PC-3 (cell line): ENCODE results near the gene RSBN1L. TPM values are rescaled to one million over a fixed set of nuclear protein-coding genes. Genes with fewer than 3 reads are reported as not detected.
A peak's percentile ranks its signal among the peaks of the same experiment; 100 is the strongest.
"Not testable (repeated sequence)": the region's sequence is repeated elsewhere in the genome, so short reads cannot be mapped to it uniquely, and the experiment has no call there.

Source experiments
- ATAC-seq: fragments of 200-7000 bp; cut with Tn5 transposase; 2 replicates; pipeline ENCODE4 v1.9.1; 2020; ENCODE audit warnings: mild to moderate bottlenecking, moderate library complexity
- BruUV-seq: library from RNA; stranded (reverse); fragments of 400-500 nt; replicated peaks from 2 replicates; lab custom pipeline; 2021; lab: Mats Ljungman, UMichigan
- CTCF ChIA-PET: fragments of 300-600 bp; sonication (Branson Sonifier 250); formaldehyde crosslinking; loops from one replicate; lab custom pipeline; 2022; ENCODE audit warnings: antibody characterized with exemption; lab: Charles Lee
- POLR2A ChIA-PET: fragments of 300-600 bp; sonication (Branson Sonifier 250); formaldehyde crosslinking; loops from one replicate; lab custom pipeline; 2022; ENCODE audit warnings: antibody characterized with exemption; ENCODE audit not compliant: unreplicated experiment; lab: Charles Lee
- DNase-seq: peaks from one replicate; pipeline ENCODE4 v3.0.0-alpha.2; 2015
- H2AFZ ChIP-seq: fragments of 300-600 bp; sonication (generic); 2 replicates; pipeline ENCODE4 v1.6.0; 2016; ENCODE audit warnings: antibody characterized with exemption, low read length
- H3F3A ChIP-seq: fragments of 300-600 bp; sonication (generic); one replicate; pipeline ENCODE4 v1.6.0; 2017; ENCODE audit warnings: antibody characterized with exemption, low read length, control low read depth, mild to moderate bottlenecking; ENCODE audit not compliant: unreplicated experiment
- H3K27ac ChIP-seq: fragments of 300-600 bp; sonication (generic); 2 replicates; pipeline ENCODE4 v1.5.1; 2016; ENCODE audit warnings: mild to moderate bottlenecking, low read length
- H3K27me3 ChIP-seq: fragments of 300-600 bp; sonication (generic); 2 replicates; pipeline ENCODE4 v1.6.1; 2016; ENCODE audit warnings: low read length, mixed read lengths
- H3K36me3 ChIP-seq: fragments of 300-600 bp; sonication (generic); 2 replicates; pipeline ENCODE4 v1.6.1; 2016; ENCODE audit warnings: low read depth, mixed run types, low read length, mixed read lengths
- H3K4me1 ChIP-seq: fragments of 300-600 bp; sonication (generic); 2 replicates; pipeline ENCODE4 v1.5.1; 2016; ENCODE audit warnings: low read length; ENCODE audit not compliant: insufficient read depth
- H3K4me2 ChIP-seq: fragments of 300-600 bp; sonication (generic); 2 replicates; pipeline ENCODE4 v1.6.0; 2016; ENCODE audit warnings: low read length
- H3K4me3 ChIP-seq: fragments of 300-600 bp; sonication (generic); 2 replicates; pipeline ENCODE4 v1.5.1; 2016; ENCODE audit warnings: mild to moderate bottlenecking, low read length, mixed read lengths
- H3K79me2 ChIP-seq: fragments of 300-600 bp; sonication (generic); 2 replicates; pipeline ENCODE4 v1.6.1; 2017; ENCODE audit warnings: low read length, mixed read lengths
- H3K9ac ChIP-seq: fragments of 300-600 bp; sonication (generic); 2 replicates; pipeline ENCODE4 v1.6.0; 2016; ENCODE audit warnings: mild to moderate bottlenecking, low read length
- H3K9me2 ChIP-seq: fragments of 300-600 bp; sonication (generic); replicated peaks from 2 replicates; pipeline ENCODE4 v1.6.1; 2016; ENCODE audit warnings: mixed run types, low read length, mixed read lengths
- H3K9me3 ChIP-seq: fragments of 300-600 bp; sonication (generic); 2 replicates; pipeline ENCODE4 v1.6.1; 2016; ENCODE audit warnings: low read length, mixed read lengths
- H4K20me1 ChIP-seq: fragments of 300-600 bp; sonication (generic); 2 replicates; pipeline ENCODE4 v1.6.1; 2016; ENCODE audit warnings: low read length, mixed read lengths
- EZH2 ChIP-seq: fragments of 300-600 bp; sonication (generic); IDR thresholded peaks from one replicate; pipeline ENCODE4 v1.6.1; 2017; ENCODE audit warnings: antibody characterized with exemption, mild to moderate bottlenecking, low read length; ENCODE audit not compliant: unreplicated experiment
- EZH2phosphoT487 ChIP-seq: fragments of 300-600 bp; sonication (generic); IDR thresholded peaks from 2 replicates; pipeline ENCODE4 v1.6.1; 2018; ENCODE audit warnings: mild to moderate bottlenecking, antibody characterized with exemption, low read length, borderline replicate concordance
- intact Hi-C: fragments of 100-400 bp; cut with micrococcal nuclease; formaldehyde crosslinking; loops from 2 replicates; pipeline ENCODE4 v1.9.0; 2023
- total RNA-seq: library from RNA; depleted of rRNA; stranded (reverse); fragments of >200 nt; gene quantifications from 2 replicates; pipeline ENCODE4 v1.2.3, GENCODE V29; 2014
- TF ChIP-seq, protein P1 (sequence below): fragments of 300-600 bp; sonication (generic); conservative IDR thresholded peaks from 2 replicates; pipeline ENCODE4 v1.5.1; 2017; ENCODE audit warnings: antibody characterized with exemption, low read depth, mild to moderate bottlenecking, low read length

RSBN1L gene
- total RNA-seq, 1 experiment from 2014 or later: 6.9 TPM

DNA sequence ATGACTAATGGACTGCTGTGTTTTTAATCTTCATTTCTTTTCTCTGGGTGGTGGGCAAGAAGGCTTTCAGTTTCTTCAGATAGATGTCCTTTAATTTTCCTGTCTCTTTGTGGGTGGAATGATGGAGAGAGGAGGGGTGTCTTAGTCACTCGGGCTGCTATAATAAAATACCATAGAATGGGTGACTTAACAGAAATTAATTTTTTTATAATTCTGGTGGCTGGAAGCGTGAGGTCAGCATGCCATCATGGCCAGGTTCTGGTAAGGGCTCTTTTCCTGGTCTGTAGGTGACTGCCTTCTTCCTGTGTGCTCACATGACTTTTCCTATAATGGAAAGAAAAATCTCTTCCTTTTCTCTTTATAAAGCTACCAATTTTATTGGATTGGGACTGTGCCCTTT lies 6.3 kb downstream of the RSBN1L start:
- no peak overlapping the region for H3K4me2 ChIP-seq

DNA sequence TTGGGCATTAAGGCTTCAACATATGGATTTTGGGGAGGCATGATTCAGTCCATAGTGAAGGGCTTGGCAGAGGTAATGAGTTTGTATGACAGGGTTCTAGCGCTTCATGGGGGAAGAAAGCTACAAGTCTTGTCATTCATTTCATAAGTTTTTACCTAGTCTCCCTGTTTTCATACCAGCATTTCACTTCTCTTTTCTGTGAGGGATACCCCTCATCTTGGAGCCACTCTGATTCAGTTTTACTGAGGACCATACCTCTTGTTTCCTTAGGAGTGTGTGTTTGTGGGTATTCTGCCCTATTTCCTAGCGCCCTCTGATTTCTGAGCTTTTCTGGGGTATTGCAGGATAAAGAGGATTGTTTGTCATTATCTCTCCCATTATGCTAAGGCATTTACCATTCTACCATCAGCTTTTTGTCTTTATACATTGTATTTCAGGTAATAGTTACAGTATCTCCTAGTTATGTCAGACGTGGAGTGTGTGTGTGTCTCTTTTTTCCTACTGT lies 6.8 kb downstream of the RSBN1L start:
- Histone ChIP-seq H3K9me3 (no peaks in the 10 kb centered on the region), H3K4me1 (peaks cover 24% of the 10 kb centered on the region), H3K36me3 (no peaks in the 10 kb centered on the region), H3K4me2 (no peak overlapping the region), H3K4me3 (no peak overlapping the region), H3K27ac (no peak overlapping the region), H3F3A (no peaks in the 10 kb centered on the region), H2AFZ (no peak overlapping the region), H4K20me1 (peaks cover 14% of the 10 kb centered on the region), H3K9ac (no peak overlapping the region), H3K27me3 (no peaks in the 10 kb centered on the region), H3K9me2 (no peaks in the 10 kb centered on the region), H3K79me2 (peaks cover 99% of the 10 kb centered on the region)
- CTCF ChIA-PET: interaction anchor here (0.5 kb wide), 1 partner anchor 14 kb away, joined by 3 read pairs; no protein-coding TSS in a partner anchor
- no peak for ATAC-seq
- TF ChIP-seq EZH2phosphoT487: no peak
- TF ChIP-seq, protein P1, sequence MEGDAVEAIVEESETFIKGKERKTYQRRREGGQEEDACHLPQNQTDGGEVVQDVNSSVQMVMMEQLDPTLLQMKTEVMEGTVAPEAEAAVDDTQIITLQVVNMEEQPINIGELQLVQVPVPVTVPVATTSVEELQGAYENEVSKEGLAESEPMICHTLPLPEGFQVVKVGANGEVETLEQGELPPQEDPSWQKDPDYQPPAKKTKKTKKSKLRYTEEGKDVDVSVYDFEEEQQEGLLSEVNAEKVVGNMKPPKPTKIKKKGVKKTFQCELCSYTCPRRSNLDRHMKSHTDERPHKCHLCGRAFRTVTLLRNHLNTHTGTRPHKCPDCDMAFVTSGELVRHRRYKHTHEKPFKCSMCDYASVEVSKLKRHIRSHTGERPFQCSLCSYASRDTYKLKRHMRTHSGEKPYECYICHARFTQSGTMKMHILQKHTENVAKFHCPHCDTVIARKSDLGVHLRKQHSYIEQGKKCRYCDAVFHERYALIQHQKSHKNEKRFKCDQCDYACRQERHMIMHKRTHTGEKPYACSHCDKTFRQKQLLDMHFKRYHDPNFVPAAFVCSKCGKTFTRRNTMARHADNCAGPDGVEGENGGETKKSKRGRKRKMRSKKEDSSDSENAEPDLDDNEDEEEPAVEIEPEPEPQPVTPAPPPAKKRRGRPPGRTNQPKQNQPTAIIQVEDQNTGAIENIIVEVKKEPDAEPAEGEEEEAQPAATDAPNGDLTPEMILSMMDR: no peak
- no peak for TF ChIP-seq EZH2
- BruUV-seq: no TSS peak
- DNase-seq: no peak
- POLR2A ChIA-PET: no interaction called here
- intact Hi-C loops: no loop called here

More for the DNA sequence above, 6.3 kb downstream of the RSBN1L start:
- H3K27me3 ChIP-seq: no peaks in the 10 kb centered on the region
- peaks cover 17% of the 10 kb centered on the region for H4K20me1 ChIP-seq
- BruUV-seq: no TSS peak
- CTCF ChIA-PET: interaction anchor here (0.5 kb wide), 1 partner anchor 15 kb away, joined by 3 read pairs; no protein-coding TSS in a partner anchor
- H2AFZ ChIP-seq: no peak overlapping the region
- H3K27ac ChIP-seq: no peak overlapping the region
- peaks cover 99% of the 10 kb centered on the region for H3K79me2 ChIP-seq
- no peaks in the 10 kb centered on the region for H3K36me3 ChIP-seq
- ATAC-seq (peak; percentile 23; the same call in 1 of the 2 replicates), DNase-seq (no peak)
- H3K9me2 ChIP-seq: no peaks in the 10 kb centered on the region
- H3K4me3 ChIP-seq: no peak overlapping the region
- intact Hi-C loops: no loop called here
- no peak overlapping the region for H3K9ac ChIP-seq
- no peaks in the 10 kb centered on the region for H3K9me3 ChIP-seq
- POLR2A ChIA-PET: no interaction called here
- H3K4me1 ChIP-seq: peaks cover 24% of the 10 kb centered on the region
- TF ChIP-seq EZH2 (no peak), EZH2phosphoT487 (no peak)
- TF ChIP-seq, protein P1: no peak
- H3F3A ChIP-seq: no peaks in the 10 kb centered on the region

DNA sequence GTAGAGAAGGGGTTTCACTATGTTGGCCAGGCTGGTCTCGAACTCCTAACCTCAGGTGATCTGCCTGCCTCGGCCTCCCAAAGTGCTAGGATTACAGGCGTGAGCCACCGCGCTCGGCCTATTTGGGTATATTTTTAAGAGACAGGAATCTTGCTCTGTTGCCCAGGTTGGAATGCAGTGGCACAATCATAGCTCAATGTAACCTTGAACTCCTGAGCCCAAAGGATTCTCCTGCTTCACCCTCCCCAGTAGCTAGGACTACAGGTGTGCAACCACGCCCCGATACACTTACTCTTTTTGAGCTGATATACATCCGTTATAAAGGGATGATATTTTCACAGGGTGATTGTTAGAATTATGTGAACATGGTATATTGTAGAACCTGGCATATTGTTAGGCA lies 7.4 kb downstream of the RSBN1L start:
- H2AFZ ChIP-seq: not testable (repeated sequence)

More for the DNA sequence above, 7.4 kb downstream of the RSBN1L start:
- DNase-seq, H3K9me3 ChIP-seq, H3K36me3 ChIP-seq, CTCF ChIA-PET, H3K4me3 ChIP-seq, ATAC-seq, H4K20me1 ChIP-seq, H3F3A ChIP-seq, H3K9me2 ChIP-seq, H3K27ac ChIP-seq, BruUV-seq, H3K9ac ChIP-seq, H3K27me3 ChIP-seq, H3K4me2 ChIP-seq, POLR2A ChIA-PET: not testable (repeated sequence)
- intact Hi-C loops: loop anchor here (2.0 kb wide), 1 partner anchor 17 kb away; no protein-coding TSS in a partner anchor
- peaks cover 18% of the 10 kb centered on the region for H3K4me1 ChIP-seq
- peaks cover 97% of the 10 kb centered on the region for H3K79me2 ChIP-seq
